HepG2 (cell line): ENCODE data around the gene GNAZ. TPM values are rescaled to one million over a fixed set of nuclear protein-coding genes. Genes with fewer than 3 reads are reported as not detected.

Experiments
- ATAC-seq: fragments of 200-7000 bp; cut with Tn5 transposase; 3 replicates; pipeline ENCODE4 v1.9.1; 2020; ENCODE audit warnings: mild to moderate bottlenecking, moderate library complexity
- BruUV-seq: library from RNA; stranded (reverse); fragments of 400-500 nt; replicated peaks from 2 replicates; lab custom pipeline; 2021; lab: Mats Ljungman, UMichigan
- CTCF ChIA-PET: fragments of 300-600 bp; formaldehyde crosslinking; extraction: SDS; loops from one replicate; lab custom pipeline; 2021; ENCODE audit warnings: low total read pairs, inconsistent platforms, low intra/inter-chr PET ratio; lab: Yijun Ruan, JAX
- POLR2A ChIA-PET: fragments of 350-600 bp; sonication (Branson Sonifier 250); formaldehyde crosslinking; loops from one replicate; lab custom pipeline; 2020; ENCODE audit warnings: antibody characterized with exemption, inconsistent platforms; lab: Yijun Ruan, JAX
- DNase-seq: peaks from one replicate; pipeline ENCODE4 v3.0.0-alpha.2; 2015; ENCODE audit warnings: low spot score
- FAIRE-seq: peaks from 3 replicates; lab custom pipeline; 2011; peaks lifted over from hg19 to GRCh38; lab: Jason Lieb, UNC
- H2AFZ ChIP-seq: one replicate; pipeline ENCODE4 v1.6.1; 2011; ENCODE audit warnings: low read length, inconsistent platforms
- H3K27ac ChIP-seq: fragments of 300-600 bp; 3 replicates; pipeline ENCODE4 v1.8.0; 2011; ENCODE audit warnings: mixed run types, mild to moderate bottlenecking, mixed read lengths, low read length, inconsistent platforms; ENCODE audit not compliant: insufficient read depth; ENCODE audit errors: extremely low read length
- H3K27me3 ChIP-seq, 2 experiments: fragments of 200-600 bp in 1 of 2; 2 replicates in 1 of 2; 3 replicates in 1 of 2; pipeline versions ENCODE4 v1.6.0 to v1.8.0; 2011; ENCODE audit warnings: low read length in 2 of 2, mild to moderate bottlenecking in 2 of 2, moderate library complexity in 2 of 2, inconsistent platforms in 1 of 2; ENCODE audit not compliant: insufficient read depth in 2 of 2, control insufficient read depth in 1 of 2
- H3K36me3 ChIP-seq, 2 experiments: fragments of 200-600 bp in 1 of 2; replicated peaks in 1 of 2; 2 replicates in 1 of 2; 3 replicates in 1 of 2; pipeline versions ENCODE4 v1.5.1 to v1.8.0; 2011; ENCODE audit warnings: low read length in 2 of 2, inconsistent platforms in 1 of 2; ENCODE audit not compliant: insufficient read depth in 2 of 2, control insufficient read depth in 1 of 2
- H3K4me1 ChIP-seq: 2 replicates; pipeline ENCODE4 v1.5.1; 2012; ENCODE audit warnings: low read length, inconsistent platforms; ENCODE audit not compliant: insufficient read depth
- H3K4me2 ChIP-seq: 2 replicates; pipeline ENCODE4 v1.6.0; 2011; ENCODE audit warnings: low read depth, low read length, inconsistent platforms
- H3K4me3 ChIP-seq, 3 experiments: fragments of 200-600 bp in 1 of 3; sonication (generic), shearing (Covaris generic) in 1 of 3; replicated peaks in 1 of 3; 2 replicates each; pipeline ENCODE4 v1.5.1; 2011 to 2016; ENCODE audit warnings: low read length in 3 of 3, inconsistent platforms in 2 of 3, low read depth in 2 of 3, mild to moderate bottlenecking in 2 of 3, control low read depth in 1 of 3, mixed read lengths in 1 of 3; ENCODE audit not compliant: insufficient read depth in 1 of 3
- H3K79me2 ChIP-seq: one replicate; pipeline ENCODE4 v1.6.1; 2011; ENCODE audit warnings: low read length, inconsistent platforms; ENCODE audit not compliant: insufficient read depth
- H3K9ac ChIP-seq: 2 replicates; pipeline ENCODE4 v1.6.0; 2011; ENCODE audit warnings: mild to moderate bottlenecking, low read depth, low read length, inconsistent platforms; ENCODE audit not compliant: insufficient read depth
- H3K9me3 ChIP-seq: 2 replicates; pipeline ENCODE4 v1.5.1; 2012; ENCODE audit warnings: mild to moderate bottlenecking, low read length
- H4K20me1 ChIP-seq: 2 replicates; pipeline ENCODE4 v1.6.0; 2011; ENCODE audit warnings: inconsistent platforms, mild to moderate bottlenecking, low read length, moderate library complexity; ENCODE audit not compliant: insufficient read depth
- CENPX ChIP-seq: sonication (generic); formaldehyde crosslinking; IDR thresholded peaks from 2 replicates; pipeline ENCODE4 v1.9.0; 2021; ENCODE audit warnings: mild to moderate bottlenecking, missing genetic modification reagents, moderate library complexity
- GTF3A ChIP-seq: sonication (generic); formaldehyde crosslinking; conservative IDR thresholded peaks from 2 replicates; pipeline ENCODE4 v1.4.0; 2020; ENCODE audit warnings: mild to moderate bottlenecking, missing genetic modification reagents
- MTF2 ChIP-seq: sonication (generic); formaldehyde crosslinking; IDR thresholded peaks from 2 replicates; pipeline ENCODE4 v1.5.0; 2020; ENCODE audit warnings: missing genetic modification reagents, borderline replicate concordance
- SRF ChIP-seq: IDR thresholded peaks from 2 replicates; pipeline ENCODE4 v1.6.1; 2011; ENCODE audit warnings: mild to moderate bottlenecking, low read depth, low read length, moderate library complexity
- TOE1 ChIP-seq: sonication (generic); formaldehyde crosslinking; IDR thresholded peaks from 2 replicates; pipeline ENCODE4 v1.4.0; 2020; ENCODE audit warnings: mild to moderate bottlenecking, missing genetic modification reagents
- ZNF138 ChIP-seq: sonication (generic); formaldehyde crosslinking; IDR thresholded peaks from 2 replicates; pipeline ENCODE4 v1.5.0; 2020; ENCODE audit warnings: mild to moderate bottlenecking, low read depth, missing genetic modification reagents
- ZNF225 ChIP-seq: sonication (generic); formaldehyde crosslinking; IDR thresholded peaks from 2 replicates; pipeline ENCODE4 v1.4.0; 2020; ENCODE audit warnings: mild to moderate bottlenecking, missing genetic modification reagents
- ZNF335 ChIP-seq: sonication (generic); formaldehyde crosslinking; IDR thresholded peaks from 2 replicates; pipeline ENCODE4 v1.4.0; 2020; ENCODE audit warnings: missing genetic modification reagents
- ZNF34 ChIP-seq: sonication (generic); formaldehyde crosslinking; IDR thresholded peaks from 2 replicates; pipeline ENCODE4 v1.4.0; 2020; ENCODE audit warnings: mild to moderate bottlenecking, missing genetic modification reagents, borderline replicate concordance
- ZNF354B ChIP-seq: sonication (generic); formaldehyde crosslinking; IDR thresholded peaks from 2 replicates; pipeline ENCODE4 v1.8.0; 2022; ENCODE audit warnings: mild to moderate bottlenecking, missing genetic modification reagents
- ZNF572 ChIP-seq: sonication (generic); formaldehyde crosslinking; IDR thresholded peaks from 2 replicates; pipeline ENCODE4 v1.5.1; 2020; ENCODE audit warnings: mild to moderate bottlenecking, missing genetic modification reagents
- WGBS: methylation state at CpG from one replicate; pipeline ENCODE4 v1.1.6; 2017; ENCODE audit warnings: low lambda C conversion rate; 5-methylcytosine and 5-hydroxymethylcytosine counted together
- in situ Hi-C: cut with HindIII; loops from 2 replicates; pipeline ENCODE4 v1.10.0; 2017; ENCODE audit warnings: low pct_unique_long_range_greater_than_20kb; ENCODE audit not compliant: extremely low pct_ligation_motif_present
- intact Hi-C: fragments of 100-400 bp; cut with micrococcal nuclease; formaldehyde crosslinking; loops from one replicate; pipeline ENCODE4 v1.10.0; 2022; ENCODE audit not compliant: unreplicated experiment
- polyA plus RNA-seq, 8 experiments: library from polyadenylated mRNA; depleted of rRNA in 3 of 8; stranded (reverse) in 7 of 8; unstranded in 1 of 8; fragments of >200 nt; fragmentation: Illumina TruSeq in 4 of 8; extraction: Trizol in 4 of 8; gene quantifications; 2 replicates each; pipeline versions ENCODE4 v1.2.1 to v1.2.3, GENCODE V29; 2011 to 2016; ENCODE audit warnings: low read depth in 4 of 8, missing spikeins in 1 of 8, mixed read lengths in 1 of 8; ENCODE audit not compliant: insufficient read depth in 1 of 8
- total RNA-seq, 5 experiments: library from RNA; depleted of rRNA; stranded (reverse); fragments of >200 nt; fragmentation: Illumina TruSeq; extraction: Trizol; gene quantifications; 2 replicates each; pipeline ENCODE4 v1.2.3, GENCODE V29; 2016; ENCODE audit warnings: low read depth in 1 of 5
- TF ChIP-seq, protein P1 (sequence below): sonication (generic); formaldehyde crosslinking; IDR thresholded peaks from 2 replicates; pipeline ENCODE4 v1.4.0; 2020; ENCODE audit warnings: mild to moderate bottlenecking, low read depth, missing genetic modification reagents
- TF ChIP-seq, protein P2 (sequence below): sonication (generic); formaldehyde crosslinking; conservative IDR thresholded peaks from 2 replicates; pipeline ENCODE4 v1.8.0; 2022; ENCODE audit warnings: mild to moderate bottlenecking, moderate library complexity, missing genetic modification reagents
- TF ChIP-seq, protein P3 (sequence below): sonication (generic); formaldehyde crosslinking; IDR thresholded peaks from 2 replicates; pipeline ENCODE4 v1.4.0; 2020; ENCODE audit warnings: missing genetic modification reagents, borderline replicate concordance
- TF ChIP-seq, protein P4 (sequence below): sonication (generic); formaldehyde crosslinking; IDR thresholded peaks from 2 replicates; pipeline ENCODE4 v1.4.0; 2020; ENCODE audit warnings: mild to moderate bottlenecking, missing genetic modification reagents
- TF ChIP-seq, protein P5 (sequence below): sonication (generic); formaldehyde crosslinking; IDR thresholded peaks from 2 replicates; pipeline ENCODE4 v1.4.0; 2020; ENCODE audit warnings: missing genetic modification reagents
- TF ChIP-seq, protein P6 (sequence below): IDR thresholded peaks from 2 replicates; pipeline ENCODE4 v1.6.1; 2018; ENCODE audit warnings: missing genetic modification reagents, mild to moderate bottlenecking, missing compliant biosample characterization

GNAZ gene
- total and polyA plus RNA-seq, 2 of the 13 experiments (the other 11 are each of a cell fraction or from before 2014, with no cell fraction given) = 11.4 to 22.3 TPM

DNA sequence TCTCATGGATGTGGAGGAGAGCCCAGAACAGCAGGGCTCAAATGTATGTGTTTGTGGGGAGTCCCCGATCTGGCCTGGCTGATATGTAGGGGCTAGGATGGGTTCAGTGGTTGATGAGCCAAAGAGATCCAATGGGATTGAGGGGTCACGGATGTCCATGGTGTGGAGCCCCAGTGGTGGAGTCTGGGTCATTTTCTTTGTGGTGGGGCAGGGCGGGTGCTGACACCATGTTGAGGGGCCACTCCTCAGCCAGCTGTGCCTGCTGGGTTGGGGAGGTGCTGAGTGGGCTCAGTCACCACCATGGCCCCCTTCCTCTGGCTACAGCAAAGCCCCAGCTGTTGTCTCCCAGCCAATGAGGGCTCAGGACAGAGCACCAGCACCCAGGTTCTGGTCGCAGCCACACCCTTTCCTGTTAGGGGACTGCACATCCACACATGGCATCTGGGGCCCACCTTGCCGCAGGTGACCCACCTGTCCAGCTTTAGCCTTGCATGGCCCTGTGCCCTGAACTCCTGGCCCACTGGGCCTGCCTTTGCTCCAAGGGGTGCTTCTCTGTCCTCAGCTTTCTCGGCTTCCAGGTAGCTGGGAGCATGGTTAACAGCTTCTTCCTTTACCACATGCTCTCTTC, 3.2 kb upstream of the GNAZ start:
- Histone ChIP-seq H3K4me3 (no peak overlapping the region), H3K9me3 (no peaks in the 10 kb centered on the region), H3K27ac (no peak overlapping the region), H3K4me2 (no peak overlapping the region), H3K79me2 (peaks cover 15% of the 10 kb centered on the region), H3K4me1 (peaks cover 29% of the 10 kb centered on the region), H2AFZ (no peak overlapping the region), H3K9ac (no peak overlapping the region), H3K27me3 (peaks cover 0 to 59% of the 10 kb centered on the region in 2 experiments; a peak in 4 of 5 replicates), H3K36me3 (no peaks in the 10 kb centered on the region), H4K20me1 (no peaks in the 10 kb centered on the region)
- FAIRE-seq = no peak
- no TSS peak for BruUV-seq
- DNase-seq = no peak
- in situ Hi-C loops = no loop called here
- intact Hi-C loops = no loop called here
- TF ChIP-seq ZNF138 (CRISPR knock-in tag) = no peak
- TF ChIP-seq, protein P1, sequence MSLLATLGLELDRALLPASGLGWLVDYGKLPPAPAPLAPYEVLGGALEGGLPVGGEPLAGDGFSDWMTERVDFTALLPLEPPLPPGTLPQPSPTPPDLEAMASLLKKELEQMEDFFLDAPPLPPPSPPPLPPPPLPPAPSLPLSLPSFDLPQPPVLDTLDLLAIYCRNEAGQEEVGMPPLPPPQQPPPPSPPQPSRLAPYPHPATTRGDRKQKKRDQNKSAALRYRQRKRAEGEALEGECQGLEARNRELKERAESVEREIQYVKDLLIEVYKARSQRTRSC = no peak
- TF ChIP-seq, protein P2, sequence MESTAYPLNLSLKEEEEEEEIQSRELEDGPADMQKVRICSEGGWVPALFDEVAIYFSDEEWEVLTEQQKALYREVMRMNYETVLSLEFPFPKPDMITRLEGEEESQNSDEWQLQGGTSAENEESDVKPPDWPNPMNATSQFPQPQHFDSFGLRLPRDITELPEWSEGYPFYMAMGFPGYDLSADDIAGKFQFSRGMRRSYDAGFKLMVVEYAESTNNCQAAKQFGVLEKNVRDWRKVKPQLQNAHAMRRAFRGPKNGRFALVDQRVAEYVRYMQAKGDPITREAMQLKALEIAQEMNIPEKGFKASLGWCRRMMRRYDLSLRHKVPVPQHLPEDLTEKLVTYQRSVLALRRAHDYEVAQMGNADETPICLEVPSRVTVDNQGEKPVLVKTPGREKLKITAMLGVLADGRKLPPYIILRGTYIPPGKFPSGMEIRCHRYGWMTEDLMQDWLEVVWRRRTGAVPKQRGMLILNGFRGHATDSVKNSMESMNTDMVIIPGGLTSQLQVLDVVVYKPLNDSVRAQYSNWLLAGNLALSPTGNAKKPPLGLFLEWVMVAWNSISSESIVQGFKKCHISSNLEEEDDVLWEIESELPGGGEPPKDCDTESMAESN (CRISPR knock-in tag) = no peak
- no peak for TF ChIP-seq MTF2 (CRISPR knock-in tag)
- TF ChIP-seq CENPX (CRISPR knock-in tag) = no peak
- no peak for TF ChIP-seq TOE1 (CRISPR knock-in tag)
- TF ChIP-seq ZNF572 = no peak
- TF ChIP-seq, protein P3, sequence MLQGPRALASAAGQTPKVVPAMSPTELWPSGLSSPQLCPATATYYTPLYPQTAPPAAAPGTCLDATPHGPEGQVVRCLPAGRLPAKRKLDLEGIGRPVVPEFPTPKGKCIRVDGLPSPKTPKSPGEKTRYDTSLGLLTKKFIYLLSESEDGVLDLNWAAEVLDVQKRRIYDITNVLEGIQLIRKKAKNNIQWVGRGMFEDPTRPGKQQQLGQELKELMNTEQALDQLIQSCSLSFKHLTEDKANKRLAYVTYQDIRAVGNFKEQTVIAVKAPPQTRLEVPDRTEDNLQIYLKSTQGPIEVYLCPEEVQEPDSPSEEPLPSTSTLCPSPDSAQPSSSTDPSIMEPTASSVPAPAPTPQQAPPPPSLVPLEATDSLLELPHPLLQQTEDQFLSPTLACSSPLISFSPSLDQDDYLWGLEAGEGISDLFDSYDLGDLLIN (CRISPR knock-in tag) = no peak
- no peak for TF ChIP-seq ZNF225 (CRISPR knock-in tag)
- no peak for TF ChIP-seq GTF3A
- TF ChIP-seq, protein P4, sequence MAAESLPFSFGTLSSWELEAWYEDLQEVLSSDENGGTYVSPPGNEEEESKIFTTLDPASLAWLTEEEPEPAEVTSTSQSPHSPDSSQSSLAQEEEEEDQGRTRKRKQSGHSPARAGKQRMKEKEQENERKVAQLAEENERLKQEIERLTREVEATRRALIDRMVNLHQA (CRISPR knock-in tag) = no peak
- no peak for TF ChIP-seq ZNF335 (CRISPR knock-in tag)
- TF ChIP-seq, protein P5, sequence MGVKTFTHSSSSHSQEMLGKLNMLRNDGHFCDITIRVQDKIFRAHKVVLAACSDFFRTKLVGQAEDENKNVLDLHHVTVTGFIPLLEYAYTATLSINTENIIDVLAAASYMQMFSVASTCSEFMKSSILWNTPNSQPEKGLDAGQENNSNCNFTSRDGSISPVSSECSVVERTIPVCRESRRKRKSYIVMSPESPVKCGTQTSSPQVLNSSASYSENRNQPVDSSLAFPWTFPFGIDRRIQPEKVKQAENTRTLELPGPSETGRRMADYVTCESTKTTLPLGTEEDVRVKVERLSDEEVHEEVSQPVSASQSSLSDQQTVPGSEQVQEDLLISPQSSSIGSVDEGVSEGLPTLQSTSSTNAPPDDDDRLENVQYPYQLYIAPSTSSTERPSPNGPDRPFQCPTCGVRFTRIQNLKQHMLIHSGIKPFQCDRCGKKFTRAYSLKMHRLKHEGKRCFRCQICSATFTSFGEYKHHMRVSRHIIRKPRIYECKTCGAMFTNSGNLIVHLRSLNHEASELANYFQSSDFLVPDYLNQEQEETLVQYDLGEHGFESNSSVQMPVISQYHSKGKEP = no peak
- TF ChIP-seq, protein P6, sequence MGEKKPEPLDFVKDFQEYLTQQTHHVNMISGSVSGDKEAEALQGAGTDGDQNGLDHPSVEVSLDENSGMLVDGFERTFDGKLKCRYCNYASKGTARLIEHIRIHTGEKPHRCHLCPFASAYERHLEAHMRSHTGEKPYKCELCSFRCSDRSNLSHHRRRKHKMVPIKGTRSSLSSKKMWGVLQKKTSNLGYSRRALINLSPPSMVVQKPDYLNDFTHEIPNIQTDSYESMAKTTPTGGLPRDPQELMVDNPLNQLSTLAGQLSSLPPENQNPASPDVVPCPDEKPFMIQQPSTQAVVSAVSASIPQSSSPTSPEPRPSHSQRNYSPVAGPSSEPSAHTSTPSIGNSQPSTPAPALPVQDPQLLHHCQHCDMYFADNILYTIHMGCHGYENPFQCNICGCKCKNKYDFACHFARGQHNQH (CRISPR knock-in tag) = no peak
- TF ChIP-seq SRF = no peak
- no peak for TF ChIP-seq ZNF34 (CRISPR knock-in tag)
- no peak for TF ChIP-seq ZNF354B (CRISPR knock-in tag)
- WGBS = 52% methylated on average over 3 of the region's 6 CpGs
- ChIA-PET CTCF (no interaction called here), POLR2A (no interaction called here)
- ATAC-seq = no peak
